Dendritic cell treated with granulocyte-macrophage colony-stimulating factor and Interleukin-4, amounts not matched to agents 40 ng/mL and 50 ng/mL, for 4 days (primary cell): ENCODE results near the gene S100A2.
A peak's percentile ranks its signal among the peaks of the same experiment; 100 is the strongest.

Experiments
- H3K27ac Mint-ChIP-seq: one replicate; pipeline ENCODE4 v1.8.0; 2022; ENCODE audit warnings: mild to moderate bottlenecking, mixed read lengths
- H3K27me3 Mint-ChIP-seq: one replicate; pipeline ENCODE4 v1.8.0; 2022; ENCODE audit warnings: mild to moderate bottlenecking, mixed read lengths
- H3K36me3 Mint-ChIP-seq: one replicate; pipeline ENCODE4 v1.8.0; 2022; ENCODE audit warnings: low read depth, mixed read lengths
- H3K4me1 Mint-ChIP-seq: one replicate; pipeline ENCODE4 v1.8.0; 2022; ENCODE audit warnings: low read depth, mixed read lengths
- H3K4me3 Mint-ChIP-seq: one replicate; pipeline ENCODE4 v1.8.0; 2022; ENCODE audit warnings: mild to moderate bottlenecking, moderate library complexity, mixed read lengths
- H3K9me3 Mint-ChIP-seq: one replicate; pipeline ENCODE4 v1.8.0; 2022; ENCODE audit warnings: mixed read lengths
- intact Hi-C: fragments of 100-400 bp; cut with micrococcal nuclease; formaldehyde crosslinking; loops from one replicate; pipeline ENCODE4 v1.15.0; 2022

Gene S100A2

DNA sequence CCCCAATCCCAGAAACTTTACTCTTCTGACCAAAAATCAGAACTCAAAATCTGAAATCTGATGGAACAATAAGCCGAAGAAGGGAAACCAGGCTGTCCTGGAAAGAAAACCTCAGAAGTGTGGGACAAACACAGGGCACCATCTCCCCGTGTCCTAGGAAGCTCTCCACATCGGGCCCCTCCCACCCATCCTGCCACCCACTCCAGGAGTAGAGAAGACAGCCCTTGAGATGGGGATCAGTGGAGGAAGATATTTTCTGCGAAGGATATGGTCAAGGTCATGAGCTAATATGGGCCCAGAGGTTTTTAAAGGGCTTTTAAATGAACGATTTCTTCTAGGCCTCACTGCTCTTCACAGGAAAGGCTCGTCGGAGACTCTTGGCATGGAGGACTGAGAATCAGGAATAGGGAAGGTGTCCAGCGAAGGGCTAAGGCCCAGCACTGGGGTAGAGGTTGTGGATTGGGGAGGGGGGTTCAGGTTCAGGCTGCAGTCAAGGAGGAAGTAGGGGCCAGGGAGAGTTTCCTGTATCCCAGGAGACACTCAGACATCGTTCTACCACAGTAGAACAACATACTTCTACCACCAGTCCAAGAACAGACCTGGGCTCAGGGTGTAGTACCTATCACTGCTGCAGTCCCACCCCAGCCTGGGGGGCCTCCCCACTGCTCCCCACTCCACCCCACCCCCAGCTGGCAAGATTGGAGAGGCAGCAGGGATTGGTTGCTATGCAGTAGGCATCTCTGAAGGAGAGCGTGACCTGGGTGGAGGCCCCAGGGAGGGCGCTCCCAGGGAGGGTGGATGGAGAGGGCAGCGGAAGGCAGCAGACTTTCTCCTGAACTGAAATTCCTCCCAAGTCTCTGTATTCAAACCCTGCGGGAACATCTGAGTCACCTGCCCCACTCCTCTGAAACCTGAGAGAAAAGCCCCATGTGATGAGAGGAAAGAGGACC is 23.7 kb downstream of the S100A2 start:
- Mint-ChIP-seq H3K27me3 (no peaks in the 10 kb centered on the region), H3K4me3 (peak overlapping the region; percentile 97), H3K9me3 (no peaks in the 10 kb centered on the region), H3K27ac (peak overlapping the region; percentile 94), H3K4me1 (peaks cover 95% of the 10 kb centered on the region), H3K36me3 (peaks cover 43% of the 10 kb centered on the region)
- intact Hi-C loops, result no loop called here

DNA sequence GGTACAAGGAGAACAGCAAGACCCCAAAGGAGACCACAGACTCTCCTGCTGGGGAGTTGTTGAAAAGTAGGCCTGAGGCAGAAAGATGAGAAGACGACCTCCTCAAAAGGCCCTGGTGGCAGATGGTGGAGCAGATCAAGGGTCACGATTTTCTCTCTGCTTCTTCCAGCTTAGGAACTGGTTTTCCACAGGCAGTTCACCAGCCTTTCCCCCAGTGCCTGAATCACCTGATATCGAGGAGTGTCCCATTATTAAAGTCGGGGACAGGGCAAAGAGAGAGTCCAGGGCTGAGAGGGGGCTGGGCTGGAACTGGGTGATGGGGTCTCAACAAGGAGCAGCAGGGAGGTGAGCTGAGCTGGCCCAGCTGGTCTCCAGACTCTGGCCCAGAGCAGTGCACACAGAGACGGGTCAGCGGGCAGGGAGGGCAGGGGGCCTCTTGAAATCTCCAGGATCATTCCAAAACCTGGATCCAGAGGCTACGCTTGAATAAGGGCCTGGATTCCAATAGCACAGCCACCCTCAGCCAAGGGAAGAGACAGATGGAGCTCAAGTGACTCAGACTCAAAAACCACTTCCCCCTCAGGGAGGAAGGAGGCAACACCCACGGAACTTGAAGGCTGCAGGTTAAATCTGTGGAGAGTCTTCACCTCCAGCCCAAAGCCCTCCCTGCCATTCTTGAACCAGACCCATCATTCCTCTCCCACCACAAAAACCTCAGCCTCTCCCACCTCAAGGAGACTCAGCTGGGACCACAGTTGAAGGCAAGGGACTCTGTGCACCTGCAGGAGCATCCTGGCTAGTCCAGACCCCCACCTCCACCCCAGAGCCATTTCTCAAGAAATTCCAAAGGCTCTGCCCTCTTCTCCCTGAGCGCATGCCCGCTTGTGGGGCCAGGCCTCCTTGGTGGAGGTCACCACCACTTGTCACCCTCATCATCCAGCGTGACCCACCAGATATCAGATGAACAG is 25.0 kb downstream of the S100A2 start, which contains the start of gene S100A5:
S100A5 (minus strand) TSS at position 541 of the 968 bp plus-strand sequence. CDS start 743 bp downstream, outside the sequence.
- intact Hi-C loops, result no loop called here

DNA sequence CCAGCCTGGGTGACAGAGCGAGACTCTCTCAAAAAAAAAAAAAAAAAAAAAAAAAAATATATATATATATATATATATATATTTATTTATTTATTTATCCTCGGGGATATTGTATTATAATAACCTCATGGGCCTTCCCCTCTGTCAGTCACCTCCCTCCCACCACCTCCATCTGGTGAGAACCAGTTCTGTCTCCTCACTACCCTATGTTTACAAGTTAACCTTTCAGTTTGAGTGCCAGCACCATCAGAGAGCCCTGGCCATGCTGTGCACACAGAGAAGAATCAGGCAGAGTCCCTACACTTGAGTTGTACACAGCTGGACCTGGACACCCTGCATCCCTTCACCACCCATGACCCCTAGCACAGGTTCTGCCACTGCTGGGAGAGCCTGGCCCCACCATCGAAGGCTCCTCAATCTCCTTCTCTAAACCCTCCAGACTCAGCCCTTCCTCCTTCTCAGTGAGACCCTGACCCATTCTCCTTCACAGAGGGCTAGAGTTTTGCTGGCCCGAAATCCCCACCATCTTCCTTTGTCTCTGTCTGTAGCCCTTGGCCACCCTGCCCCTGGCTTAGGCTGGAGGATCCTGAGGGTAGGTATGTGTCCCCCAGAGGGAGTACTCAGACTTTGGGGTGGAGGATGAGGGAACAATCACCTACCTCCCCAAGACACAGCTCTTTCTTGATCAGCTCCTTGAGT is 26.1 kb downstream of the S100A2 start:
- peaks cover 89% of the 10 kb centered on the region for H3K4me1 Mint-ChIP-seq
- peak overlapping the region; percentile 94 for H3K27ac Mint-ChIP-seq
- no peak overlapping the region for H3K4me3 Mint-ChIP-seq
- H3K9me3 Mint-ChIP-seq, result no peaks in the 10 kb centered on the region
- H3K27me3 Mint-ChIP-seq, result no peaks in the 10 kb centered on the region
- H3K36me3 Mint-ChIP-seq, result peaks cover 46% of the 10 kb centered on the region
- intact Hi-C loops, result no loop called here

More for the DNA sequence above, 25.0 kb downstream of the S100A2 start, which contains the start of gene S100A5:
- H3K4me1 Mint-ChIP-seq, result peaks cover 92% of the 10 kb centered on the region
- H3K4me3 Mint-ChIP-seq, result peak within 1 kb of the TSS; percentile 97
- H3K9me3 Mint-ChIP-seq, result no peaks in the 10 kb centered on the region
- H3K27me3 Mint-ChIP-seq, result no peaks in the 10 kb centered on the region
- H3K27ac Mint-ChIP-seq, result peak within 1 kb of the TSS; percentile 94
- H3K36me3 Mint-ChIP-seq, result peaks cover 46% of the 10 kb centered on the region

DNA sequence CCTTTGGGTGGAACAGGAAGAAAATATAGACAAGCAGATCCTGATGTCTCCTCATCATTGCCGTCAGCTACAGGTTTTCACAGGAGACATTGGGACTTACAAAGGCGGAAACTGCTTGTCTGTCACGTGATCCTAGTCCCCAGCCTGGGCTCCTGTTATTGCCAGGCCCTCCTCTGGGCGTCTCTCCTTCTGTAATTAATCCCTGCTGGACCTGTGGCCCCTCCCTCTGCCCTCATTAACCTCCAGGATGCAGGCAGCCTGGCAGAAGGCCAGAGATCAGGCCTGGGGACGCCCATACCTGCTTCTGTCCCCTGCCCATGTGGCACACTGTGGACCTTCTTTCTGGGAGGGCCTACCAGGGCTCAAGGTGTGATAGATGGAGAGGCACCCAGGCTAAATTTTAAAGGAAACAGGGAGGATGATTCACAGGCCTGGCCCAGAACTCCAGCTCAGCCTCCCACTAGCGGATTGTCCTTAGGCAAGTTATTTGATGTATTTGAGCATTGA is 27.3 kb downstream of the S100A2 start:
- no peak overlapping the region for H3K4me3 Mint-ChIP-seq
- intact Hi-C loops, result no loop called here
- no peaks in the 10 kb centered on the region for H3K27me3 Mint-ChIP-seq
- peaks cover 89% of the 10 kb centered on the region for H3K4me1 Mint-ChIP-seq
- H3K36me3 Mint-ChIP-seq, result peaks cover 46% of the 10 kb centered on the region
- peak overlapping the region; percentile 91 for H3K27ac Mint-ChIP-seq
- H3K9me3 Mint-ChIP-seq, result no peaks in the 10 kb centered on the region

DNA sequence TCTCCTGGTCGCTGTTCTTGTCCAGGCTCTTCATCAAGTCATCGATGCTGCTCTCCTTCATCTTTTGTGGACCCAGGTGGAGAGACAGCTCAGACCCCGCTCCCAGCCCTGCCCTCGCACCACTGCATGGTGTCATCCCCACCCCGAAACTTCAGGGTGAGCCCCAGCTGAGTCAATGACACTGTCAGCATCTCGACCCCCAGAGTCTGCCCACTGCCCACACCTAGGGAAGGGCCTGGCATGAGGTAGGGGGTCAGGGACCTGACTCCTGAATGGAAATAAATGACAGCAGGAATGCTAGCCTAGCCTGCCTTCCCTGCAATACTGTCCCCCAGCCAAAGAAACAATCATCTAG is 28.3 kb downstream of the S100A2 start:
- Mint-ChIP-seq H3K27me3 (no peaks in the 10 kb centered on the region), H3K9me3 (no peaks in the 10 kb centered on the region), H3K36me3 (peaks cover 42% of the 10 kb centered on the region), H3K4me3 (no peak overlapping the region), H3K4me1 (peaks cover 89% of the 10 kb centered on the region), H3K27ac (peak overlapping the region; percentile 91)
- intact Hi-C loops, result no loop called here

DNA sequence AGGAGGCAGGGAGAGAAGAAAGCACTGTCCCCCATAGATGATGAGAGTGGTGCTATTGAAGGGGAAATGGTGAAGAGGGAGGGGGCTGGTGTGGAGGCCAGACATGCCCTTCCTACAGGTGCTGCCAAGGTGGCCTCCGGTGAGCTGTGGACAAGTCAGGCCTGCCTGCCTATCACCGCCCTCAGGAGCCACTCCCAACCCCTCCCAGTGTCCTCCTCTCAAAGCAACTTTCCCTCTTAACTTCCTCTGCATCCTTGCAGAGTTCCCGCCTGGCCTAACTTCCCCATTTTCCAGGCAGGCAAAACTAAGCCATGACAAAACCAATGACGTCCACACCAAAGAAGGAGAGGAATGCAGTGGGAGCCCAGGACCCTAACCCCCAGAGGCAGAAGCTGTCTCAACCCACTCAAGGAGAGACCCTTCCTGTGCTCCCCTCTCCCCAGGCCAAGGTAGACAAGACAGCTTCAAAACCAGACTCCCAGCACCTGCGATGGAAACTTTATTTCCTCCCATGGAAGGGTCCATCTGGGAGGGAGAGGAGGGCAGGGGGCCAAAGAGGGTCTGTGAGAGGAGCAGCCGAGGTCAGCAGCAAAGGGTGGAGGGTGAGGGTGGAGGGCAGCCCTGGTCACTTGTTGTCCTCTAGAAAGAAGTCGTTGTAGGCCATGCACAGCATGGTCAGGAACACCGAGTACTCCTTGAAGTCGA is 28.8 kb downstream of the S100A2 start:
- Mint-ChIP-seq H3K27ac (peak overlapping the region; percentile 91), H3K36me3 (peaks cover 42% of the 10 kb centered on the region), H3K4me3 (peak overlapping the region; percentile 95), H3K4me1 (peaks cover 89% of the 10 kb centered on the region), H3K27me3 (no peaks in the 10 kb centered on the region), H3K9me3 (no peaks in the 10 kb centered on the region)
- intact Hi-C loops, result no loop called here

DNA sequence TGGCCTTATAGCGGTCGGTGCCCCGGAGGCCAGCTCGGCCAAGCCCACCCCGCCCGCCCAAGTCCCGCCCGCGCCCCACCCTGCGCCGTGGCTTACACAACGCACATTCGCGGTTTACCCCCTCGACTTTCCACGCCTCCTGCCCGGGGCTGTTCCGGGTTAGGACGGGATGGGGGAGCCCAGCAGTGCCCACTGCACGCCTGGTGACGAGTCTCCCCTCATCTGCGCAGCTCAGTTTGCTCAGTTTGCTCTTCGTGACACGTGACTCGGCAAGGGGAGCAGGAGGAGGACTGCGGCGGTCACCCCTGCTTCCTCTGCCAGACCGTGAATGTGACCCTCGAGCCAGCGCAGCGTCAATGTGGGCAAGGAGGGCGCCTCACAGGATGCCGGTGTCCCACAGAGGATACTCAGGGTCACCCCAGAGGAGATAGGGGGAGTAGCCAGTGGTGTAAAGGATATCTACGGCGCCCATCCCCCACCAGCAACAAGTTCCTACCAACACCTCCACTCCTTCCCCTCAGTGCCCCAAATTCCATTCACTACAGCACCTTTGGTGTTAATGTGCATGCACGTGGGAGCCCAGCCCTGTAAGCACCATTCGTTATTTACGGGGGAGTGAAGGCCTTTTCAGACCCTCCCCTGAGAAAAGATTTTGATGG is 29.5 kb downstream of the S100A2 start:
- H3K4me3 Mint-ChIP-seq, result peak overlapping the region; percentile 95
- H3K27ac Mint-ChIP-seq, result peak overlapping the region; percentile 91
- H3K36me3 Mint-ChIP-seq, result peaks cover 42% of the 10 kb centered on the region
- no peaks in the 10 kb centered on the region for H3K27me3 Mint-ChIP-seq
- intact Hi-C loops, result no loop called here
- no peaks in the 10 kb centered on the region for H3K9me3 Mint-ChIP-seq
- peaks cover 82% of the 10 kb centered on the region for H3K4me1 Mint-ChIP-seq

DNA sequence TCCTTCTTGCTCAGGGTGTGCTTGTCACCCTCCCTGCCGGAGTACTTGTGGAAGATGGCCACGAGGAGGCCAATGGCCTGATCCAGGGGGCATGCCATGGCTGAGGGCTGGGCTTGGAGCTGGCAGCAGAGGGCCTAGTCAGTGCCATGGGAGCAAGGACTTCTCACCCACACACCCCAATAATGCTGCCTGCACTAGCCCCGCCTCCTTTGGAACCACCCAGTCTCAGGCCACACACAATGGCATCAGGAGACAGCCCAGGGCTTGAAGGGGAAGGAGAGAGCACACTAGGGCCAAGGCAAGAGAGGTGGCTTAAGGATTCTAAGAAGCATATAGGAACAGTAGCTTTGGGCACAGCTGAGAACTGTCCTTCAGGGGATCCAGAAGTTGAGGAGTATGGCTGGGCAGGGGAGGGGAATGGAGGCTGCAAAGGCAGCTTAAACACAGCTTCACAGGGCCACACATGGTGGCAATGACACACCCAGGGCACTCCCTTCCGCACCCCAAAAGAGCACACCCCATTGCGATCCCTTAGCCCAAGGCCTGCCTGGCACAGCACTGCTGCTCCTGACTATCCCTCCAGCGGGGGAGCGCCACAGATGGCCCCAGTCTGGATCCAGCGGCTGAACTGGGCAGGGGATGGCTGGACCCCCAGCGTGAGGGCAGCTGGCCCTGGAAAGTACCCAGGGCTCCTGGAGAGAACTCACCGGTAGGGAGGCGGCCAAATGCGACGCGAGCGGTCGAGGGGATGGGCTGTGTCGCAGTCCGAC is 30.2 kb downstream of the S100A2 start, which contains the start of gene S100A6:
S100A6 (minus strand) TSS at position 750 of the 770 bp plus-strand sequence; CDS start at position 98, 652 bp downstream.
- Mint-ChIP-seq H3K36me3 (peaks cover 42% of the 10 kb centered on the region), H3K4me1 (peaks cover 75% of the 10 kb centered on the region), H3K27ac (peak within 1 kb of the TSS; percentile 91), H3K4me3 (peak within 1 kb of the TSS; percentile 95), H3K27me3 (no peaks in the 10 kb centered on the region), H3K9me3 (no peaks in the 10 kb centered on the region)
- intact Hi-C loops, result no loop called here

DNA sequence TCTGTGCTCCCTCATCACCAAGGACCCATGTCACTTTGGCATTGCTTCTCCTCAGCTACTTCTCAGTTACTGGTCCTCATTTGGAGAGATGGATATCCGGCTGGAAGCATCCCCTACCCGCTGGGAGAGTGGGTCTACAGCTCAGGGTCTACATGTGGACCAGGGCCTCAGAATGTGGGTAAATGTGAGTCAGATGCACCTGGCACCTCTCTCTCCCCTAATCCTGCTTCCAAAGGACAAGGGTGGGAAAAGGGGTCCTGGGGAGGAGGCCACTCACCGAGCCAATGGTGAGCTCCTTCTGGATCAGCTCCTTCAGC is 30.8 kb downstream of the S100A2 start:
- H3K27ac Mint-ChIP-seq, result peak overlapping the region; percentile 91
- intact Hi-C loops, result no loop called here
- no peaks in the 10 kb centered on the region for H3K9me3 Mint-ChIP-seq
- peak overlapping the region; percentile 95 for H3K4me3 Mint-ChIP-seq
- H3K27me3 Mint-ChIP-seq, result no peaks in the 10 kb centered on the region
- peaks cover 42% of the 10 kb centered on the region for H3K36me3 Mint-ChIP-seq
- H3K4me1 Mint-ChIP-seq, result peaks cover 69% of the 10 kb centered on the region

DNA sequence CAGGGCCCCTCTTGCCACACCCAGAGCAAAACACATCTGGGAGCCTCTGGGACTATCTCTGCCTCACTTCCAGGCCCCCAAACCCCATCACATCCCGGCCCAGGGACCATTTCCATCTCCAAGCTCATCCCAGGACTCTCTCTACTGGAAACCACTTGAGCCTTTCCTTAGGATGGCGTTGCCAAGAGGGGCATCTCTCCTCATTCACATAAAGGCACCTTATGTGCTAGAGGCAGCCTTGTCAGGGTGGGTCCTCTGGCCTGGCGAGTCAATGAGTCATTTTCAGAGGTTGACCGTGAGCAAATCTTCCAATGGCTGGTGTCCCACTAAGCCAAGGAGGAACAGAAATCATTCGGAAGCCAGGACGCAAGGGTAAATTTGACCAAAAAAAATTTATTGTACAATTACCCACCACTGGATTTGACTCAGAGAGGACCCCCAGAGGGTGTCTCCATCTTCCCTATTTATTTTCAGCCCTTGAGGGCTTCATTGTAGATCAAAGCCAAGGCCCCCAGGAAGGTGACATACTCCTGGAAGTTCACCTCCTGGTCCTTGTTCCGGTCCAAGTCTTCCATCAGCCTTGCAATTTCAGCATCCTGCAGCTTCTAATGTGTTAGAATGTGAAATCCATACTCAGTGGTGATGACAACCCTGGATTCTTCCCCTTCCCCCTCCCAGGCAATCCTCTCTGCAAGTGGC is 31.3 kb downstream of the S100A2 start:
- intact Hi-C loops, result no loop called here
- Mint-ChIP-seq H3K36me3 (peaks cover 43% of the 10 kb centered on the region), H3K27ac (peak overlapping the region; percentile 91), H3K27me3 (no peaks in the 10 kb centered on the region), H3K4me1 (peaks cover 64% of the 10 kb centered on the region), H3K4me3 (peak overlapping the region; percentile 95), H3K9me3 (no peaks in the 10 kb centered on the region)

DNA sequence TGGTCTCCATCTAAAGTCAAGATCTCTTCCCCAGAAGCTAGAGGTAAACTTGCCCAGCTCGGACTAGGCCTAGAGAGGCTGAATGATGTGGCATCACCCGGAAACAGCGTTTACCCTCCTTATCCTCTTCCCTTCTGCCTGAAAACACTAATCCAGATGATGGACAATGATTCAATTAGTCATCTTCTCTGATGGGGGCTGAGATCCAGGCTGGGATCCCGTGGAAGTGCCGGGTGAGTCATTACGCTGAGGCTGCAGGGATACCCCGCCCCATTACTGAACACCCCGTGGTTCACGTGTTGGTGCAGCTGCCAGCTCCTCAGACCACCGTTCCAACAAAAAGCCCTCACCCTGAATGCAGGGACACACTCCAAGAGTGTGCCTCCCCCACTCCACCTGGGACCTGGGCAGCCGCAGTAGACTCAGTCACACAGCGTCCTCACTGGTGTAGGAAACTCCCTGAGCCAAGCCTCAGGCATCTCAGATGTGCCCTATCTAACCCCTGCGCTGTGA is 31.9 kb downstream of the S100A2 start:
- intact Hi-C loops, result loop anchor here (1.0 kb wide), 1 partner anchor 35 kb away; no protein-coding TSS in a partner anchor
- Mint-ChIP-seq H3K4me1 (peaks cover 67% of the 10 kb centered on the region), H3K27me3 (no peaks in the 10 kb centered on the region)

More for the DNA sequence above, 31.9 kb downstream of the S100A2 start:
- H3K27ac Mint-ChIP-seq, result peak overlapping the region; percentile 91
- peaks cover 44% of the 10 kb centered on the region for H3K36me3 Mint-ChIP-seq
- peak overlapping the region; percentile 95 for H3K4me3 Mint-ChIP-seq
- no peaks in the 10 kb centered on the region for H3K9me3 Mint-ChIP-seq
